HEK293T (cell line): ENCODE data around the gene PDE3B.
"Not testable (repeated sequence)": the region's sequence is repeated elsewhere in the genome, so short reads cannot be mapped to it uniquely, and the experiment has no call there.

Experiments
- CTCF ChIA-PET: fragments of 350-600 bp; formaldehyde crosslinking; extraction: SDS; loops from one replicate; lab custom pipeline; 2021; ENCODE audit warnings: antibody characterized with exemption, inconsistent platforms; lab: Yijun Ruan, JAX
- POLR2A ChIA-PET: fragments of 350-600 bp; formaldehyde crosslinking; extraction: SDS; loops from one replicate; lab custom pipeline; 2020; ENCODE audit warnings: antibody characterized with exemption, inconsistent platforms; lab: Yijun Ruan, JAX
- DNase-seq: peaks from one replicate; pipeline ENCODE4 v3.0.0; 2012; ENCODE audit warnings: mixed read lengths; ENCODE audit errors: extremely low spot score
- ARNT ChIP-seq: fragments of 450-650 bp; IDR thresholded peaks from 2 replicates; pipeline ENCODE4 v1.6.1; 2017; ENCODE audit warnings: mild to moderate bottlenecking
- BHLHE40 ChIP-seq: fragments of 450-650 bp; IDR thresholded peaks from 2 replicates; pipeline ENCODE4 v1.6.1; 2016; ENCODE audit warnings: mild to moderate bottlenecking, moderate library complexity, borderline replicate concordance
- CTBP1 ChIP-seq: fragments of 450-650 bp; IDR thresholded peaks from 2 replicates; pipeline ENCODE4 v1.6.1; 2016; ENCODE audit warnings: borderline replicate concordance
- ELF4 ChIP-seq: fragments of 450-650 bp; IDR thresholded peaks from 2 replicates; pipeline ENCODE4 v1.6.1; 2017; ENCODE audit warnings: antibody characterized with exemption
- FOXA1 ChIP-seq: fragments of 450-650 bp; IDR thresholded peaks from 2 replicates; pipeline ENCODE4 v1.6.1; 2016; ENCODE audit warnings: mild to moderate bottlenecking
- FOXK2 ChIP-seq: fragments of 450-650 bp; IDR thresholded peaks from 2 replicates; pipeline ENCODE4 v1.6.1; 2016; ENCODE audit warnings: mild to moderate bottlenecking
- FOXM1 ChIP-seq: fragments of 450-650 bp; IDR thresholded peaks from 2 replicates; pipeline ENCODE4 v1.6.1; 2017; ENCODE audit warnings: mild to moderate bottlenecking, borderline replicate concordance
- HDGF ChIP-seq: fragments of 450-650 bp; IDR thresholded peaks from 2 replicates; pipeline ENCODE4 v1.6.1; 2017; ENCODE audit warnings: antibody characterized with exemption, borderline replicate concordance
- L3MBTL2 ChIP-seq: fragments of 450-650 bp; conservative IDR thresholded peaks from 2 replicates; pipeline ENCODE4 v1.6.1; 2016; ENCODE audit warnings: mild to moderate bottlenecking
- LEF1 ChIP-seq: fragments of 450-650 bp; IDR thresholded peaks from 2 replicates; pipeline ENCODE4 v1.6.1; 2017; ENCODE audit warnings: mild to moderate bottlenecking, borderline replicate concordance
- NFRKB ChIP-seq: fragments of 450-650 bp; IDR thresholded peaks from 2 replicates; pipeline ENCODE4 v1.6.1; 2016; ENCODE audit warnings: mild to moderate bottlenecking, moderate library complexity
- PKNOX1 ChIP-seq: fragments of 450-650 bp; IDR thresholded peaks from 2 replicates; pipeline ENCODE4 v1.6.1; 2016
- SP1 ChIP-seq: fragments of 450-650 bp; IDR thresholded peaks from 2 replicates; pipeline ENCODE4 v1.6.1; 2017
- SUZ12 ChIP-seq: fragments of 450-650 bp; IDR thresholded peaks from 2 replicates; pipeline ENCODE4 v1.6.1; 2016; ENCODE audit warnings: mild to moderate bottlenecking
- TARDBP ChIP-seq: fragments of 450-650 bp; IDR thresholded peaks from 2 replicates; pipeline ENCODE4 v1.6.1; 2016
- ZNF384 ChIP-seq: fragments of 450-650 bp; IDR thresholded peaks from 2 replicates; pipeline ENCODE4 v1.6.1; 2016

PDE3B gene

GRCh38 chr11:14676068-14676467 is 32.5 kb downstream of the PDE3B start:
- POLR2A ChIA-PET: no interaction called here
- TF ChIP-seq PKNOX1: no peak
- TF ChIP-seq LEF1: no peak
- no peak for TF ChIP-seq ARNT
- no peak for TF ChIP-seq SP1
- TF ChIP-seq CTBP1: no peak
- TF ChIP-seq BHLHE40: no peak
- no peak for TF ChIP-seq ZNF384
- no peak for TF ChIP-seq L3MBTL2
- no peak for TF ChIP-seq NFRKB
- TF ChIP-seq SUZ12: no peak
- no peak for DNase-seq
- CTCF ChIA-PET: no interaction called here

GRCh38 chr11:14677146-14677545 is 33.5 kb downstream of the PDE3B start:
- CTCF ChIA-PET: no interaction called here
- POLR2A ChIA-PET: no interaction called here
- DNase-seq: no peak
- TF ChIP-seq ARNT (no peak), SUZ12 (no peak), ELF4 (no peak), PKNOX1 (no peak), FOXM1 (no peak), SP1 (no peak), NFRKB (no peak), FOXK2 (no peak), CTBP1 (no peak), ZNF384 (no peak), LEF1 (no peak), L3MBTL2 (no peak), TARDBP (no peak), HDGF (no peak), BHLHE40 (no peak), FOXA1 (no peak)

- TF ChIP-seq BHLHE40 (no peak), LEF1 (no peak), ARNT (no peak), FOXM1 (no peak), NFRKB (no peak), SUZ12 (no peak)
- CTCF ChIA-PET: no interaction called here
- POLR2A ChIA-PET: no interaction called here
- DNase-seq: no peak
Observed at GRCh38 chr11:14678350-14678749, 34.7 kb downstream of the PDE3B start.

- POLR2A ChIA-PET: no interaction called here
- CTCF ChIA-PET: no interaction called here
- no peak for DNase-seq
- TF ChIP-seq NFRKB: no peak
Observed at GRCh38 chr11:14679662-14680061, 36.1 kb downstream of the PDE3B start.

GRCh38 chr11:14684234-14684915 is 40.8 kb downstream of the PDE3B start:
- CTCF ChIA-PET, POLR2A ChIA-PET, DNase-seq: not testable (repeated sequence)

GRCh38 chr11:14687456-14687855 is 43.9 kb downstream of the PDE3B start:
- DNase-seq: no peak
- ChIA-PET CTCF (no interaction called here), POLR2A (no interaction called here)
- no peak for TF ChIP-seq LEF1
- TF ChIP-seq FOXK2: no peak
- TF ChIP-seq L3MBTL2: no peak
- no peak for TF ChIP-seq PKNOX1
- TF ChIP-seq ARNT: no peak
- TF ChIP-seq FOXM1: no peak
- no peak for TF ChIP-seq SP1
- TF ChIP-seq ELF4: no peak
- no peak for TF ChIP-seq CTBP1
- TF ChIP-seq HDGF: no peak
- no peak for TF ChIP-seq NFRKB
- TF ChIP-seq BHLHE40: no peak
- no peak for TF ChIP-seq ZNF384
- no peak for TF ChIP-seq TARDBP

- ChIA-PET CTCF (no interaction called here), POLR2A (no interaction called here)
- no peak for TF ChIP-seq CTBP1
- no peak for TF ChIP-seq PKNOX1
- TF ChIP-seq BHLHE40: no peak
- no peak for TF ChIP-seq L3MBTL2
- TF ChIP-seq ZNF384: no peak
- no peak for TF ChIP-seq SP1
- no peak for TF ChIP-seq HDGF
- no peak for TF ChIP-seq ELF4
- no peak for TF ChIP-seq LEF1
- TF ChIP-seq SUZ12: no peak
- no peak for TF ChIP-seq FOXA1
- no peak for TF ChIP-seq ARNT
- no peak for TF ChIP-seq TARDBP
- TF ChIP-seq FOXM1: no peak
- no peak for TF ChIP-seq FOXK2
- no peak for TF ChIP-seq NFRKB
- DNase-seq: no peak
Observed at GRCh38 chr11:14687943-14688627, 44.5 kb downstream of the PDE3B start.

- CTCF ChIA-PET, POLR2A ChIA-PET, DNase-seq: not testable (repeated sequence)
Observed at GRCh38 chr11:14695656-14696055, 52.1 kb downstream of the PDE3B start.
